AG04450 (cell line): ENCODE results near the gene PLEKHS1. TPM values are rescaled to one million over a fixed set of nuclear protein-coding genes. Genes with fewer than 3 reads are reported as not detected.
A peak's percentile ranks its signal among the peaks of the same experiment; 100 is the strongest.

Experiments used
- CTCF ChIA-PET: fragments of 300-600, 350-600 bp; formaldehyde crosslinking; extraction: SDS; loops from one replicate; lab custom pipeline; 2022; ENCODE audit warnings: antibody characterized with exemption, inconsistent platforms; lab: Charles Lee
- POLR2A ChIA-PET: fragments of 350-600 bp; formaldehyde crosslinking; extraction: SDS; loops from one replicate; lab custom pipeline; 2021; ENCODE audit warnings: antibody characterized with exemption, inconsistent platforms; lab: Yijun Ruan, JAX
- DNase-seq: peaks from one replicate; pipeline ENCODE4 v3.0.0-alpha.2; 2011; ENCODE audit warnings: low read depth, low spot score
- H3K27ac ChIP-seq: one replicate; pipeline ENCODE4 v1.5.1; 2012; ENCODE audit warnings: low read depth, low read length, control low read depth
- H3K27me3 ChIP-seq: one replicate; pipeline ENCODE4 v1.6.0; 2012; ENCODE audit warnings: low read length; ENCODE audit not compliant: control insufficient read depth, insufficient read depth
- H3K4me3 ChIP-seq: 2 replicates; pipeline ENCODE4 v1.5.1; 2011; ENCODE audit warnings: mild to moderate bottlenecking, low read depth, low read length, control low read depth
- H3K9me3 ChIP-seq: 2 replicates; pipeline ENCODE4 v1.5.1; 2012; ENCODE audit warnings: low read length; ENCODE audit not compliant: control insufficient read depth, insufficient read depth
- CTCF ChIP-seq: IDR thresholded peaks from 2 replicates; pipeline ENCODE4 v1.5.1; 2011; ENCODE audit warnings: low read depth, low read length, control low read depth, inconsistent platforms
- polyA plus RNA-seq: library from polyadenylated mRNA; depleted of rRNA; stranded (reverse); fragments of >200 nt; gene quantifications from 2 replicates; pipeline ENCODE4 v1.2.3, GENCODE V29; 2011

The PLEKHS1 gene
- polyA plus RNA-seq, 1 experiment: not detected

GRCh38 chr10:113709221-113709838 lies 42.2 kb upstream of the PLEKHS1 start:
- H3K4me3 ChIP-seq: no peak overlapping the region
- ChIA-PET POLR2A (interaction anchor here (0.6 kb wide), 2 partner anchors 29 to 978 kb away, joined by 3 to 5 read pairs; no protein-coding TSS in a partner anchor), CTCF (interaction anchor here (0.5 to 1.3 kb wide), 4 partner anchors 30 to 391 kb away, joined by 3 to 4 read pairs (median 3); no protein-coding TSS in a partner anchor)
- H3K27ac ChIP-seq: peak overlapping the region; percentile 25
- DNase-seq: peak; percentile 65
- no peaks in the 10 kb centered on the region for H3K27me3 ChIP-seq
- no peaks in the 10 kb centered on the region for H3K9me3 ChIP-seq
- TF ChIP-seq CTCF: no peak

- H3K27ac ChIP-seq: no peak overlapping the region
- H3K27me3 ChIP-seq: no peaks in the 10 kb centered on the region
- CTCF ChIA-PET: no interaction called here
- POLR2A ChIA-PET: interaction anchor here (0.7 kb wide), 1 partner anchor 1072 kb away, joined by 3 read pairs; no protein-coding TSS in a partner anchor
- no peak for DNase-seq
- no peak for TF ChIP-seq CTCF
- H3K4me3 ChIP-seq: no peak overlapping the region
- H3K9me3 ChIP-seq: no peaks in the 10 kb centered on the region
Measured at GRCh38 chr10:113711142-113711541, 40.3 kb upstream of the PLEKHS1 start.

GRCh38 chr10:113712024-113712423 lies 39.5 kb upstream of the PLEKHS1 start:
- ChIA-PET POLR2A (no interaction called here), CTCF (interaction anchor here (0.6 kb wide), 1 partner anchor 146 kb away, joined by 6 read pairs; no protein-coding TSS in a partner anchor)
- no peak overlapping the region for H3K27ac ChIP-seq
- DNase-seq: no peak
- H3K9me3 ChIP-seq: no peaks in the 10 kb centered on the region
- H3K4me3 ChIP-seq: no peak overlapping the region
- TF ChIP-seq CTCF: no peak
- H3K27me3 ChIP-seq: no peaks in the 10 kb centered on the region

GRCh38 chr10:113712755-113713639 lies 38.5 kb upstream of the PLEKHS1 start:
- no peak overlapping the region for H3K27ac ChIP-seq
- TF ChIP-seq CTCF: no peak

GRCh38 chr10:113713640-113713982 lies 37.9 kb upstream of the PLEKHS1 start:
- DNase-seq: no peak
- no peak overlapping the region for H3K27ac ChIP-seq
- H3K4me3 ChIP-seq: no peak overlapping the region
- no peaks in the 10 kb centered on the region for H3K9me3 ChIP-seq
- ChIA-PET POLR2A (no interaction called here), CTCF (interaction anchor here (1.2 to 3.1 kb wide), 2 partner anchors 9 kb away, joined by 7 to 12 read pairs; no protein-coding TSS in a partner anchor)
- TF ChIP-seq CTCF: no peak
- H3K27me3 ChIP-seq: no peaks in the 10 kb centered on the region

More at GRCh38 chr10:113712755-113713639, 38.5 kb upstream of the PLEKHS1 start:
- DNase-seq: no peak
- Histone ChIP-seq H3K4me3 (no peak overlapping the region), H3K27me3 (no peaks in the 10 kb centered on the region), H3K9me3 (no peaks in the 10 kb centered on the region)
- ChIA-PET CTCF (interaction anchor here (1.2 kb wide), 1 partner anchor 8 kb away, joined by 7 read pairs; no protein-coding TSS in a partner anchor), POLR2A (no interaction called here)
